Skin epidermis (tissue), 12 donors: ENCODE results near the gene ATP9B.
"Not testable (repeated sequence)": the region's sequence is repeated elsewhere in the genome, so short reads cannot be mapped to it uniquely, and the experiment has no call there.

Experiments used
- H3K27ac ChIP-seq, 21 experiments: fragments of 200-600 bp; sonication (generic) in 11 of 21; one replicate each; pipeline ENCODE4 v1.5.0; 2020; ENCODE audit warnings: mild to moderate bottlenecking in 3 of 21, inconsistent platforms in 2 of 21, moderate library complexity in 2 of 21
- H3K4me3 ChIP-seq, 7 experiments: fragments of 200-600 bp; sonication (generic) in 2 of 7; one replicate each; pipeline ENCODE4 v1.5.0; 2020; ENCODE audit warnings: inconsistent platforms in 2 of 7, mild to moderate bottlenecking in 2 of 7, moderate library complexity in 1 of 7

ATP9B gene

GRCh38 chr18:79309614-79310358, 240.6 kb downstream of the ATP9B start:
- Histone ChIP-seq H3K27ac (no peak overlapping the region), H3K4me3 (no peak overlapping the region)

- Histone ChIP-seq H3K27ac (no peak overlapping the region), H3K4me3 (no peak overlapping the region)
Measured at GRCh38 chr18:79314838-79315388, 245.7 kb downstream of the ATP9B start.

GRCh38 chr18:79315596-79315995, 246.4 kb downstream of the ATP9B start:
- H3K27ac ChIP-seq = no peak overlapping the region
- no peak overlapping the region for H3K4me3 ChIP-seq

- Histone ChIP-seq H3K27ac (no peak overlapping the region), H3K4me3 (no peak overlapping the region)
Measured at GRCh38 chr18:79317703-79318102, 248.5 kb downstream of the ATP9B start.

GRCh38 chr18:79318142-79318673, 249.0 kb downstream of the ATP9B start:
- Histone ChIP-seq H3K27ac (no peak overlapping the region), H3K4me3 (no peak overlapping the region)

GRCh38 chr18:79320216-79320850, 251.1 kb downstream of the ATP9B start:
- H3K27ac ChIP-seq = no peak overlapping the region
- H3K4me3 ChIP-seq = no peak overlapping the region

GRCh38 chr18:79321625-79322405, 252.6 kb downstream of the ATP9B start:
- H3K27ac ChIP-seq = no peak overlapping the region
- no peak overlapping the region for H3K4me3 ChIP-seq

GRCh38 chr18:79322441-79322840, 253.2 kb downstream of the ATP9B start:
- Histone ChIP-seq H3K27ac (no peak overlapping the region), H3K4me3 (no peak overlapping the region)

GRCh38 chr18:79323471-79323870, 254.3 kb downstream of the ATP9B start:
- no peak overlapping the region for H3K4me3 ChIP-seq
- no peak overlapping the region for H3K27ac ChIP-seq

- Histone ChIP-seq H3K27ac (no peak overlapping the region), H3K4me3 (no peak overlapping the region)
Measured at GRCh38 chr18:79326413-79327198, 257.4 kb downstream of the ATP9B start.

- Histone ChIP-seq H3K4me3 (no peak overlapping the region), H3K27ac (no peak overlapping the region)
Measured at GRCh38 chr18:79327199-79327721, 258.1 kb downstream of the ATP9B start.

GRCh38 chr18:79327915-79328314, 258.7 kb downstream of the ATP9B start:
- H3K4me3 ChIP-seq, H3K27ac ChIP-seq: not testable (repeated sequence)

- Histone ChIP-seq H3K27ac (no peak overlapping the region), H3K4me3 (no peak overlapping the region)
Measured at GRCh38 chr18:79328887-79329286, 259.7 kb downstream of the ATP9B start.

GRCh38 chr18:79329786-79330185, 260.6 kb downstream of the ATP9B start:
- H3K4me3 ChIP-seq = no peak overlapping the region
- H3K27ac ChIP-seq = no peak overlapping the region

- no peak overlapping the region for H3K4me3 ChIP-seq
- no peak overlapping the region for H3K27ac ChIP-seq
Measured at GRCh38 chr18:79332646-79333045, 263.5 kb downstream of the ATP9B start.

GRCh38 chr18:79333046-79333445, 263.9 kb downstream of the ATP9B start:
- H3K27ac ChIP-seq = no peak overlapping the region
- H3K4me3 ChIP-seq = no peak overlapping the region

GRCh38 chr18:79334496-79335233, 265.5 kb downstream of the ATP9B start:
- H3K27ac ChIP-seq = peak overlapping the region in 1 of 21 experiments; percentile 49
- H3K4me3 ChIP-seq = no peak overlapping the region

GRCh38 chr18:79335833-79336360, 266.7 kb downstream of the ATP9B start:
- H3K27ac ChIP-seq = no peak overlapping the region
- no peak overlapping the region for H3K4me3 ChIP-seq
